K562 (cell line): Measurements from ENCODE around the gene TAL1. TPM values are rescaled to one million over a fixed set of nuclear protein-coding genes. Genes with fewer than 3 reads are reported as not detected.

Experiments used
- CHD2 ChIP-seq: IDR thresholded peaks from 2 replicates; pipeline ENCODE4 v1.6.1; 2011; ENCODE audit warnings: low read depth, low read length
- EP300 ChIP-seq: IDR thresholded peaks from 2 replicates; pipeline ENCODE4 v1.6.1; 2012; ENCODE audit warnings: low read length, improper control_type of control experiment
- HIVEP1 ChIP-seq: fragments of 250-450 bp; sonication (Bioruptor Pico); IDR thresholded peaks from 2 replicates; pipeline ENCODE4 v1.4.0; 2020; ENCODE audit warnings: mild to moderate bottlenecking
- IRF2 ChIP-seq: sonication (generic); formaldehyde crosslinking; IDR thresholded peaks from 2 replicates; pipeline ENCODE4 v1.8.1; 2022; ENCODE audit warnings: mild to moderate bottlenecking, missing genetic modification reagents
- KLF16 ChIP-seq: IDR thresholded peaks from 2 replicates; pipeline ENCODE4 v1.6.1; 2016; ENCODE audit warnings: antibody characterized with exemption
- MTA2 ChIP-seq: fragments of 450-650 bp; IDR thresholded peaks from 2 replicates; pipeline ENCODE4 v1.6.1; 2016; ENCODE audit warnings: low read depth
- PCBP2 ChIP-seq: fragments of 200-400 bp; formaldehyde crosslinking; IDR thresholded peaks from 2 replicates; pipeline ENCODE4 v1.6.1; 2018; ENCODE audit warnings: low read length, low read depth, mild to moderate bottlenecking, moderate library complexity; ENCODE audit not compliant: poor library complexity, severe bottlenecking
- PHB ChIP-seq: fragments of 250-450 bp; sonication (Bioruptor Pico); IDR thresholded peaks from 2 replicates; pipeline ENCODE4 v1.5.0; 2021
- POLR2A ChIP-seq: fragments of 450-650 bp; conservative IDR thresholded peaks from 2 replicates; pipeline ENCODE4 v1.6.1; 2016
- SAP30 ChIP-seq: fragments of 200-600 bp; sonication (generic); IDR thresholded peaks from 2 replicates; pipeline ENCODE4 v1.6.1; 2012; ENCODE audit warnings: borderline replicate concordance, low read depth, mild to moderate bottlenecking, moderate library complexity, low read length, control low read depth, inconsistent platforms; ENCODE audit not compliant: insufficient read depth, poor library complexity, severe bottlenecking
- THRAP3 ChIP-seq: fragments of 450-650 bp; IDR thresholded peaks from 2 replicates; pipeline ENCODE4 v1.6.1; 2016; ENCODE audit warnings: mild to moderate bottlenecking, inconsistent platforms, borderline replicate concordance
- ZFX ChIP-seq: sonication (generic); formaldehyde crosslinking; IDR thresholded peaks from 2 replicates; pipeline ENCODE4 v1.8.0; 2022; ENCODE audit warnings: mild to moderate bottlenecking, missing genetic modification reagents, moderate library complexity
- ZNF324 ChIP-seq: fragments of 250-450 bp; sonication (Bioruptor Pico); IDR thresholded peaks from 2 replicates; pipeline ENCODE4 v1.4.0; 2020; ENCODE audit warnings: mild to moderate bottlenecking
- ZNF644 ChIP-seq: fragments of 200-800 bp; sonication (Bioruptor generic); IDR thresholded peaks from 2 replicates; pipeline ENCODE4 v1.6.1; 2016; ENCODE audit warnings: low read depth, missing genetic modification characterization, missing compliant biosample characterization
- ZNF785 ChIP-seq: fragments of 250-450 bp; sonication (Bioruptor Pico); IDR thresholded peaks from 2 replicates; pipeline ENCODE4 v1.4.0; 2020; ENCODE audit warnings: mild to moderate bottlenecking
- ZSCAN29 ChIP-seq: fragments of 450-650 bp; IDR thresholded peaks from 2 replicates; pipeline ENCODE4 v1.6.1; 2017
- polyA plus RNA-seq, 8 experiments: library from polyadenylated mRNA; depleted of rRNA in 4 of 8; stranded (reverse) in 5 of 8; unstranded in 3 of 8; fragments of >200 nt; fragmentation: Nextera tagmentation in 2 of 8; fragmentation: Illumina TruSeq in 1 of 8; extraction: Ambion mirVana in 2 of 8; extraction: Trizol in 1 of 8; gene quantifications; 2 replicates each; pipeline versions ENCODE4 v1.2.1 to v1.2.3, GENCODE V29; 2011 to 2014; ENCODE audit warnings: inconsistent platforms in 1 of 8, missing spikeins in 1 of 8
- total RNA-seq, 7 experiments: library from RNA; depleted of rRNA in 6 of 7; stranded (reverse); fragments of >200 nt in 6 of 7; fragmentation: Illumina TruSeq in 2 of 7; extraction: Trizol in 2 of 7; gene quantifications; 2 replicates each; pipeline versions ENCODE4 v1.2.1 to v1.2.3, GENCODE V29; 2011 to 2021; ENCODE audit warnings: low replicate concordance in 1 of 7
- TF ChIP-seq, protein P1 (sequence below), 2 experiments: fragments of 450-650 bp in 1 of 2; IDR thresholded peaks; 2 replicates each; pipeline ENCODE4 v1.6.1; 2011 to 2017; ENCODE audit warnings: low read depth in 2 of 2, antibody characterized with exemption in 1 of 2, borderline replicate concordance in 1 of 2, low read length in 1 of 2, mild to moderate bottlenecking in 1 of 2, mixed read lengths in 1 of 2; ENCODE audit not compliant: control insufficient read depth in 1 of 2
- TF ChIP-seq, protein P2 (sequence below), 3 experiments: fragments of 200-800 bp in 1 of 3; fragments of 250-450 bp in 1 of 3; fragments of 450-650 bp in 1 of 3; sonication (Bioruptor Pico) in 1 of 3; sonication (Bioruptor generic) in 1 of 3; formaldehyde crosslinking in 1 of 3; IDR thresholded peaks; 2 replicates each; pipeline versions ENCODE4 v1.6.1 to v1.8.0; 2016 to 2022; ENCODE audit warnings: mild to moderate bottlenecking in 2 of 3, missing genetic modification characterization in 2 of 3, missing compliant biosample characterization in 1 of 3, moderate library complexity in 1 of 3
- TF ChIP-seq, protein P3 (sequence below): sonication (generic); formaldehyde crosslinking; IDR thresholded peaks from 2 replicates; pipeline ENCODE4 v1.8.0; 2022; ENCODE audit warnings: mild to moderate bottlenecking, missing genetic modification reagents, borderline replicate concordance

The TAL1 gene
- total and polyA plus RNA-seq, 9 of the 15 experiments (the other 6 are each of a cell fraction or from before 2014, with no cell fraction given), result 18.5 to 106 (median 59.7) TPM

DNA sequence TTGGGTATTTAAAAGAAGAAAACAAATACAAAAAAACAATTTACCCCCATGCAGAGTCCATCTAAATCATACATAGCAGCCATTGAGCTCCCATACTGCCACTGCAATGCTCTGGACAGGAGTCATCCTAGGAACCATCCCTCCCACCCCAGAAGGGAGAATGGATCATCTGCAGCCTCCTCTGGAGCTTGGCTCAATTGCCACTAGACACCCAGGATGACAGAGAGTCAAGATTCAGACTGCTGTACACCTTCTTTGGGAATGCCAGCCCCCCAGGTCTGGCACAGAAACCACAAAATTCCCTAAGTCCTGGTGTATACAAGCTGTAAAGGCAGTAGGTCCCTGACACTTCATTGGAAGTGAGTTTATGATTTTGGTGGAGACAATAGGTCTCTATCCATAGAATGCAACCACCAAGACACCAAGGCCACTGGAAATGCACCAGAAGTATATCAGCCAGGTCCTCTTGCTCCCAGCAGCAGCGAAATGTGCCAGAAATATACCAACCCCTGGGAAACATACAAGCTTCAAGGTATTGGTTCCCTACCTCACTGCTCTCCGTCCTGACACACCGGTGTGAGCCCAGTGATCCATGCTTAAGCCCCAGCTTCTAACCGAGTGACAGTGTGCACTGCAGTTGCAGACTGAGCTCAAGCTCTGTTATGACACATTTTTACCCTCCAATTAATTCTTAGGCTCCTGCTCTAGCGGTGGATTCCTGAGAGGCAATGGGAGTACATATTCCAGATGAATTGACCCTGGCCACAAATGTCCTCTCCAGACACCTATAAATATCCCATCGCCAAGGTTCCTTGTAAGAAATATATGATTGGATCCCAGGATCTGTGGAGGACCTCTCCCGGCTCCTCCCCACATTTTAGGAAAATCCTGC lies 4.4 kb downstream of the TAL1 start (continued):
- TF ChIP-seq PHB (0 out of 2 replicates have a peak, but pooled peaks have one; percentile 62), EP300 (0 out of 2 replicates have a peak, but pooled peaks have one; percentile 11), ZNF785 (CRISPR knock-in tag) (no peak), THRAP3 (no peak), POLR2A (0 out of 2 replicates have a peak, but pooled peaks have one; percentile 19), ZSCAN29 (no peak), SAP30 (peak; percentile 32), KLF16 (no peak), ZNF644 (tag) (no peak), ZNF324 (CRISPR knock-in tag) (no peak), CHD2 (no peak), ZFX (CRISPR knock-in tag) (no peak), IRF2 (CRISPR knock-in tag) (no peak), MTA2 (no peak), HIVEP1 (CRISPR knock-in tag) (no peak), PCBP2 (no peak)
- TF ChIP-seq, protein P1, sequence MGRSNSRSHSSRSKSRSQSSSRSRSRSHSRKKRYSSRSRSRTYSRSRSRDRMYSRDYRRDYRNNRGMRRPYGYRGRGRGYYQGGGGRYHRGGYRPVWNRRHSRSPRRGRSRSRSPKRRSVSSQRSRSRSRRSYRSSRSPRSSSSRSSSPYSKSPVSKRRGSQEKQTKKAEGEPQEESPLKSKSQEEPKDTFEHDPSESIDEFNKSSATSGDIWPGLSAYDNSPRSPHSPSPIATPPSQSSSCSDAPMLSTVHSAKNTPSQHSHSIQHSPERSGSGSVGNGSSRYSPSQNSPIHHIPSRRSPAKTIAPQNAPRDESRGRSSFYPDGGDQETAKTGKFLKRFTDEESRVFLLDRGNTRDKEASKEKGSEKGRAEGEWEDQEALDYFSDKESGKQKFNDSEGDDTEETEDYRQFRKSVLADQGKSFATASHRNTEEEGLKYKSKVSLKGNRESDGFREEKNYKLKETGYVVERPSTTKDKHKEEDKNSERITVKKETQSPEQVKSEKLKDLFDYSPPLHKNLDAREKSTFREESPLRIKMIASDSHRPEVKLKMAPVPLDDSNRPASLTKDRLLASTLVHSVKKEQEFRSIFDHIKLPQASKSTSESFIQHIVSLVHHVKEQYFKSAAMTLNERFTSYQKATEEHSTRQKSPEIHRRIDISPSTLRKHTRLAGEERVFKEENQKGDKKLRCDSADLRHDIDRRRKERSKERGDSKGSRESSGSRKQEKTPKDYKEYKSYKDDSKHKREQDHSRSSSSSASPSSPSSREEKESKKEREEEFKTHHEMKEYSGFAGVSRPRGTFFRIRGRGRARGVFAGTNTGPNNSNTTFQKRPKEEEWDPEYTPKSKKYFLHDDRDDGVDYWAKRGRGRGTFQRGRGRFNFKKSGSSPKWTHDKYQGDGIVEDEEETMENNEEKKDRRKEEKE (IDR thresholded peaks at IDR 0.05; ENCODE audit: borderline replicate concordance in 1 of 2, control insufficient read depth in 1 of 2, low read depth in 2 of 2, low read length in 1 of 2), result 0 out of 4 replicates have a peak, but pooled peaks of 1 of the 2 experiments have one; percentile 55
- TF ChIP-seq, protein P2, sequence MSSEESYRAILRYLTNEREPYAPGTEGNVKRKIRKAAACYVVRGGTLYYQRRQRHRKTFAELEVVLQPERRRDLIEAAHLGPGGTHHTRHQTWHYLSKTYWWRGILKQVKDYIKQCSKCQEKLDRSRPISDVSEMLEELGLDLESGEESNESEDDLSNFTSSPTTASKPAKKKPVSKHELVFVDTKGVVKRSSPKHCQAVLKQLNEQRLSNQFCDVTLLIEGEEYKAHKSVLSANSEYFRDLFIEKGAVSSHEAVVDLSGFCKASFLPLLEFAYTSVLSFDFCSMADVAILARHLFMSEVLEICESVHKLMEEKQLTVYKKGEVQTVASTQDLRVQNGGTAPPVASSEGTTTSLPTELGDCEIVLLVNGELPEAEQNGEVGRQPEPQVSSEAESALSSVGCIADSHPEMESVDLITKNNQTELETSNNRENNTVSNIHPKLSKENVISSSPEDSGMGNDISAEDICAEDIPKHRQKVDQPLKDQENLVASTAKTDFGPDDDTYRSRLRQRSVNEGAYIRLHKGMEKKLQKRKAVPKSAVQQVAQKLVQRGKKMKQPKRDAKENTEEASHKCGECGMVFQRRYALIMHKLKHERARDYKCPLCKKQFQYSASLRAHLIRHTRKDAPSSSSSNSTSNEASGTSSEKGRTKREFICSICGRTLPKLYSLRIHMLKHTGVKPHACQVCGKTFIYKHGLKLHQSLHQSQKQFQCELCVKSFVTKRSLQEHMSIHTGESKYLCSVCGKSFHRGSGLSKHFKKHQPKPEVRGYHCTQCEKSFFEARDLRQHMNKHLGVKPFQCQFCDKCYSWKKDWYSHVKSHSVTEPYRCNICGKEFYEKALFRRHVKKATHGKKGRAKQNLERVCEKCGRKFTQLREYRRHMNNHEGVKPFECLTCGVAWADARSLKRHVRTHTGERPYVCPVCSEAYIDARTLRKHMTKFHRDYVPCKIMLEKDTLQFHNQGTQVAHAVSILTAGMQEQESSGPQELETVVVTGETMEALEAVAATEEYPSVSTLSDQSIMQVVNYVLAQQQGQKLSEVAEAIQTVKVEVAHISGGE (CRISPR knock-in tag; IDR thresholded peaks at IDR 0.05), result peak in 2 of 3 experiments; percentile 65 to 91; a peak in 4 of 6 replicates
- TF ChIP-seq, protein P3, sequence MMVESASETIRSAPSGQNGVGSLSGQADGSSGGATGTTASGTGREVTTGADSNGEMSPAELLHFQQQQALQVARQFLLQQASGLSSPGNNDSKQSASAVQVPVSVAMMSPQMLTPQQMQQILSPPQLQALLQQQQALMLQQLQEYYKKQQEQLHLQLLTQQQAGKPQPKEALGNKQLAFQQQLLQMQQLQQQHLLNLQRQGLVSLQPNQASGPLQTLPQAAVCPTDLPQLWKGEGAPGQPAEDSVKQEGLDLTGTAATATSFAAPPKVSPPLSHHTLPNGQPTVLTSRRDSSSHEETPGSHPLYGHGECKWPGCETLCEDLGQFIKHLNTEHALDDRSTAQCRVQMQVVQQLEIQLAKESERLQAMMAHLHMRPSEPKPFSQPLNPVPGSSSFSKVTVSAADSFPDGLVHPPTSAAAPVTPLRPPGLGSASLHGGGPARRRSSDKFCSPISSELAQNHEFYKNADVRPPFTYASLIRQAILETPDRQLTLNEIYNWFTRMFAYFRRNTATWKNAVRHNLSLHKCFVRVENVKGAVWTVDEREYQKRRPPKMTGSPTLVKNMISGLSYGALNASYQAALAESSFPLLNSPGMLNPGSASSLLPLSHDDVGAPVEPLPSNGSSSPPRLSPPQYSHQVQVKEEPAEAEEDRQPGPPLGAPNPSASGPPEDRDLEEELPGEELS (CRISPR knock-in tag), result no peak
